IMR-90 (cell line): Measurements from ENCODE around the gene ARHGAP32. TPM values are rescaled to one million over a fixed set of nuclear protein-coding genes. Genes with fewer than 3 reads are reported as not detected.

Experiments
- ATAC-seq: fragments of 200-7000 bp; cut with Tn5 transposase; 2 replicates; pipeline ENCODE4 v1.9.1; 2020; ENCODE audit warnings: low read depth, mild to moderate bottlenecking, moderate library complexity
- BruUV-seq: library from RNA; stranded (reverse); fragments of 400-500 nt; replicated peaks from 2 replicates; lab custom pipeline; 2021; lab: Mats Ljungman, UMichigan
- CTCF ChIA-PET: fragments of 300-600 bp; formaldehyde crosslinking; extraction: SDS; loops from one replicate; lab custom pipeline; 2021; ENCODE audit warnings: antibody characterized with exemption; lab: Yijun Ruan, JAX
- POLR2A ChIA-PET: fragments of 300-600 bp; sonication (Branson Sonifier 250); formaldehyde crosslinking; loops from one replicate; lab custom pipeline; 2022; ENCODE audit warnings: antibody characterized with exemption; ENCODE audit not compliant: unreplicated experiment; lab: Charles Lee
- DNase-seq: peaks from one replicate; pipeline ENCODE4 v3.0.0; 2013
- H2AFZ ChIP-seq: replicated peaks from 2 replicates; pipeline ENCODE3; 2013; ENCODE audit warnings: low read length, mild to moderate bottlenecking; ENCODE audit not compliant: poor library complexity
- H2AK5ac ChIP-seq: 2 replicates; pipeline ENCODE4 v1.6.1; 2013; ENCODE audit warnings: low read depth, low read length, inconsistent platforms
- H2AK9ac ChIP-seq: replicated peaks from 2 replicates; pipeline ENCODE3; 2013; ENCODE audit warnings: mild to moderate bottlenecking, low read depth, low read length, moderate library complexity; ENCODE audit not compliant: poor library complexity
- H2BK120ac ChIP-seq: 2 replicates; pipeline ENCODE4 v1.6.1; 2013; ENCODE audit warnings: low read depth, low read length, inconsistent platforms
- H2BK15ac ChIP-seq: 3 replicates; pipeline ENCODE4 v1.6.1; 2013; ENCODE audit warnings: low read depth, low read length, inconsistent platforms
- H2BK20ac ChIP-seq: 2 replicates; pipeline ENCODE4 v1.6.1; 2013; ENCODE audit warnings: low read depth, mild to moderate bottlenecking, inconsistent platforms, low read length, moderate library complexity
- H2BK5ac ChIP-seq: 2 replicates; pipeline ENCODE4 v1.6.1; 2013; ENCODE audit warnings: mild to moderate bottlenecking, low read depth, low read length, inconsistent platforms; ENCODE audit not compliant: poor library complexity, severe bottlenecking
- H3K14ac ChIP-seq: replicated peaks from 2 replicates; pipeline ENCODE4 v1.6.1; 2013; ENCODE audit warnings: low read depth, low read length, inconsistent platforms
- H3K18ac ChIP-seq: 2 replicates; pipeline ENCODE4 v1.6.1; 2013; ENCODE audit warnings: low read depth, low read length, control low read depth
- H3K23ac ChIP-seq: 2 replicates; pipeline ENCODE4 v1.6.1; 2013; ENCODE audit warnings: low read depth, low read length, inconsistent platforms
- H3K27ac ChIP-seq: 2 replicates; pipeline ENCODE4 v1.5.1; 2013; ENCODE audit warnings: mild to moderate bottlenecking, control low read depth, low read length; ENCODE audit not compliant: insufficient read depth
- H3K27me3 ChIP-seq: 2 replicates; pipeline ENCODE4 v1.6.1; 2013; ENCODE audit warnings: low read length; ENCODE audit not compliant: control insufficient read depth, insufficient read depth
- H3K36me3 ChIP-seq: 2 replicates; pipeline ENCODE4 v1.6.1; 2013; ENCODE audit warnings: low read length, mixed read lengths; ENCODE audit not compliant: control insufficient read depth, insufficient read depth
- H3K4ac ChIP-seq: 2 replicates; pipeline ENCODE4 v1.6.1; 2013; ENCODE audit warnings: low read depth, low read length, inconsistent platforms
- H3K4me1 ChIP-seq: 2 replicates; pipeline ENCODE4 v1.6.1; 2013; ENCODE audit warnings: low read length, mixed read lengths; ENCODE audit not compliant: control insufficient read depth, insufficient read depth
- H3K4me2 ChIP-seq: 2 replicates; pipeline ENCODE4 v1.6.1; 2013; ENCODE audit warnings: low read depth, mild to moderate bottlenecking, control low read depth, low read length, moderate library complexity
- H3K4me3 ChIP-seq: 2 replicates; pipeline ENCODE4 v1.5.1; 2013; ENCODE audit warnings: low read depth, mild to moderate bottlenecking, control low read depth, low read length, moderate library complexity; ENCODE audit not compliant: insufficient read depth
- H3K56ac ChIP-seq: 2 replicates; pipeline ENCODE4 v1.6.1; 2013; ENCODE audit warnings: low read length, inconsistent platforms; ENCODE audit not compliant: insufficient read depth; ENCODE audit errors: extremely low read depth
- H3K79me1 ChIP-seq, 2 experiments: 2 replicates each; pipeline ENCODE4 v1.6.1; 2013; ENCODE audit warnings: low read length in 2 of 2, inconsistent platforms in 1 of 2, low read depth in 1 of 2
- H3K9ac ChIP-seq: 2 replicates; pipeline ENCODE4 v1.6.1; 2013; ENCODE audit warnings: low read depth, low read length, control low read depth
- H3K9me1 ChIP-seq: 2 replicates; pipeline ENCODE4 v1.6.1; 2013; ENCODE audit warnings: low read length, inconsistent platforms; ENCODE audit not compliant: insufficient read depth
- H3K9me3 ChIP-seq: 2 replicates; pipeline ENCODE4 v1.6.1; 2013; ENCODE audit warnings: low read length; ENCODE audit not compliant: control insufficient read depth, insufficient read depth
- H4K20me1 ChIP-seq: 2 replicates; pipeline ENCODE4 v1.6.1; 2013; ENCODE audit warnings: low read length, inconsistent platforms; ENCODE audit not compliant: insufficient read depth
- H4K5ac ChIP-seq: 2 replicates; pipeline ENCODE4 v1.6.1; 2013; ENCODE audit warnings: mild to moderate bottlenecking, low read depth, low read length, control low read depth
- H4K8ac ChIP-seq, 2 experiments: 2 replicates each; pipeline ENCODE4 v1.6.1; 2013; ENCODE audit warnings: low read depth in 2 of 2, low read length in 2 of 2, control low read depth in 1 of 2, inconsistent platforms in 1 of 2
- H4K91ac ChIP-seq: 2 replicates; pipeline ENCODE4 v1.6.1; 2013; ENCODE audit warnings: low read depth, low read length, inconsistent platforms; ENCODE audit not compliant: insufficient read depth
- BHLHE40 ChIP-seq: fragments of 150-350 bp; IDR thresholded peaks from 2 replicates; pipeline ENCODE4 v1.6.1; 2016; ENCODE audit warnings: mild to moderate bottlenecking, low read depth, low read length
- CEBPB ChIP-seq: IDR thresholded peaks from 2 replicates; pipeline ENCODE4 v1.6.1; 2012; ENCODE audit warnings: low read depth, low read length, improper control_type of control experiment
- CHD1 ChIP-seq: IDR thresholded peaks from 2 replicates; pipeline ENCODE4 v1.6.1; 2012; ENCODE audit warnings: low read depth, low read length, improper control_type of control experiment
- FOS ChIP-seq: fragments of 150-350 bp; IDR thresholded peaks from 2 replicates; pipeline ENCODE4 v1.6.1; 2016; ENCODE audit warnings: low read depth, low read length
- MAFK ChIP-seq: IDR thresholded peaks from 2 replicates; pipeline ENCODE4 v1.6.1; 2012; ENCODE audit warnings: low read depth, low read length, improper control_type of control experiment
- MAZ ChIP-seq: IDR thresholded peaks from 2 replicates; pipeline ENCODE4 v1.6.1; 2012; ENCODE audit warnings: low read depth, mild to moderate bottlenecking, low read length, improper control_type of control experiment, moderate library complexity, borderline replicate concordance
- MXI1 ChIP-seq: IDR thresholded peaks from 2 replicates; pipeline ENCODE4 v1.6.1; 2012; ENCODE audit warnings: low read depth, mild to moderate bottlenecking, low read length, moderate library complexity, borderline replicate concordance
- NFE2L2 ChIP-seq: fragments of 150-350 bp; IDR thresholded peaks from 2 replicates; pipeline ENCODE4 v1.6.1; 2016; ENCODE audit warnings: low read depth, mild to moderate bottlenecking, low read length
- POLR2A ChIP-seq: IDR thresholded peaks from 2 replicates; pipeline ENCODE4 v1.6.1; 2012; ENCODE audit warnings: mild to moderate bottlenecking, low read depth, low read length
- RAD21 ChIP-seq: IDR thresholded peaks from 2 replicates; pipeline ENCODE4 v1.6.1; 2012; ENCODE audit warnings: low read length, improper control_type of control experiment
- RCOR1 ChIP-seq: IDR thresholded peaks from 2 replicates; pipeline ENCODE4 v1.6.1; 2012; ENCODE audit warnings: mild to moderate bottlenecking, low read length, improper control_type of control experiment; ENCODE audit not compliant: insufficient replicate concordance
- RFX5 ChIP-seq: IDR thresholded peaks from 2 replicates; pipeline ENCODE4 v1.8.0; 2012; ENCODE audit warnings: low read depth, mild to moderate bottlenecking, low read length, moderate library complexity
- SMC3 ChIP-seq: fragments of 150-350 bp; IDR thresholded peaks from 2 replicates; pipeline ENCODE4 v1.6.1; 2016; ENCODE audit warnings: low read depth, mild to moderate bottlenecking, antibody characterized with exemption, low read length, moderate library complexity
- WGBS, 2 experiments: methylation state at CpG; one replicate each; pipeline versions ENCODE4 v1.1.5 to v1.1.7; 2013; ENCODE audit warnings: missing lambda C conversion rate in 2 of 2; ENCODE audit not compliant: insufficient read length in 1 of 2; ENCODE audit errors: extremely low coverage in 2 of 2; 5-methylcytosine and 5-hydroxymethylcytosine counted together
- dilution Hi-C: fragments of 300-500 bp; cut with HindIII; formaldehyde crosslinking; loops from one replicate; pipeline ENCODE4 v1.14.3; 2018; ENCODE audit warnings: low sequenced_read_pairs; ENCODE audit not compliant: unreplicated experiment
- in situ Hi-C: fragments of 300-500 bp; cut with MboI; formaldehyde crosslinking; loops from 3 replicates; pipeline ENCODE4 v1.14.3; 2019; ENCODE audit warnings: low sequenced_read_pairs, inconsistent platforms, mixed read lengths
- intact Hi-C: fragments of 100-400 bp; cut with micrococcal nuclease; formaldehyde crosslinking; loops from 2 replicates; pipeline ENCODE4 v1.10.0; 2022
- polyA plus RNA-seq, 3 experiments: library from polyadenylated mRNA; depleted of rRNA; stranded (reverse); fragments of >200 nt; gene quantifications; 2 replicates each; pipeline ENCODE4 v1.2.3, GENCODE V29; 2012; ENCODE audit warnings: low replicate concordance in 1 of 3
- total RNA-seq: library from RNA; depleted of rRNA; stranded (reverse); fragments of >200 nt; gene quantifications from 2 replicates; pipeline ENCODE4 v1.2.3, GENCODE V29; 2012
- TF ChIP-seq, protein P1 (sequence below): fragments of 150-350 bp; IDR thresholded peaks from 2 replicates; pipeline ENCODE4 v1.6.1; 2017; ENCODE audit warnings: mild to moderate bottlenecking, antibody characterized with exemption, low read length, low read depth
- TF ChIP-seq, protein P2 (sequence below): fragments of 150-350 bp; IDR thresholded peaks from 2 replicates; pipeline ENCODE4 v1.6.1; 2016; ENCODE audit warnings: low read depth, mild to moderate bottlenecking, low read length, moderate library complexity, borderline replicate concordance
- TF ChIP-seq, protein P3 (sequence below): conservative IDR thresholded peaks from 2 replicates; pipeline ENCODE4 v1.5.1; 2012; ENCODE audit warnings: mild to moderate bottlenecking, low read depth, low read length, improper control_type of control experiment

The ARHGAP32 gene
- total and polyA plus RNA-seq, 2 of the 4 experiments (the other 2 are of a cell fraction), result 4.1 to 8.4 TPM

DNA sequence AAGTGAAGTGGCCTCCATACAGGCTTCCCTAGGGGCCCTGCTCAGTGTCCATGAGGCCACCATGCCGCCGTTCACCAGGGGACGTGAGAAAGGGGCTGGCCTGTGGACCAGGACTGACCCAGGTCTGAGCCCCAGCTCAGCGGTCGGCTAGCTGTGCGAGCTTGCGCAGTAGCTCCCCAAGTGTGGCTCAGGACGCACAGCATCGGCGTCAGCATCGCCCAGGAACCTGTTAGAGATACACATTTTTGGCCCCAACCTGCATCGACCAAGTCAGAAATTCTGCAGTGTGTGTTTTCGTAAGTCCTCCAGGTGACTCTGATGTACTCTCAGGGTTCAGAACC is 249.9 kb downstream of the ARHGAP32 start:
- dilution Hi-C loops, result no loop called here
- H3K23ac ChIP-seq, result no peak overlapping the region
- H3K4me2 ChIP-seq, result no peak overlapping the region
- no peak for TF ChIP-seq MAFK
- TF ChIP-seq, protein P1, sequence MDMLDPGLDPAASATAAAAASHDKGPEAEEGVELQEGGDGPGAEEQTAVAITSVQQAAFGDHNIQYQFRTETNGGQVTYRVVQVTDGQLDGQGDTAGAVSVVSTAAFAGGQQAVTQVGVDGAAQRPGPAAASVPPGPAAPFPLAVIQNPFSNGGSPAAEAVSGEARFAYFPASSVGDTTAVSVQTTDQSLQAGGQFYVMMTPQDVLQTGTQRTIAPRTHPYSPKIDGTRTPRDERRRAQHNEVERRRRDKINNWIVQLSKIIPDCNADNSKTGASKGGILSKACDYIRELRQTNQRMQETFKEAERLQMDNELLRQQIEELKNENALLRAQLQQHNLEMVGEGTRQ, result no peak
- TF ChIP-seq MXI1, result no peak
- no peak for TF ChIP-seq FOS
- TF ChIP-seq RCOR1, result no peak
- no peak for TF ChIP-seq CHD1
- TF ChIP-seq RAD21, result no peak
- TF ChIP-seq MAZ, result no peak
- no peak for TF ChIP-seq SMC3
- TF ChIP-seq BHLHE40, result no peak
- TF ChIP-seq, protein P2, sequence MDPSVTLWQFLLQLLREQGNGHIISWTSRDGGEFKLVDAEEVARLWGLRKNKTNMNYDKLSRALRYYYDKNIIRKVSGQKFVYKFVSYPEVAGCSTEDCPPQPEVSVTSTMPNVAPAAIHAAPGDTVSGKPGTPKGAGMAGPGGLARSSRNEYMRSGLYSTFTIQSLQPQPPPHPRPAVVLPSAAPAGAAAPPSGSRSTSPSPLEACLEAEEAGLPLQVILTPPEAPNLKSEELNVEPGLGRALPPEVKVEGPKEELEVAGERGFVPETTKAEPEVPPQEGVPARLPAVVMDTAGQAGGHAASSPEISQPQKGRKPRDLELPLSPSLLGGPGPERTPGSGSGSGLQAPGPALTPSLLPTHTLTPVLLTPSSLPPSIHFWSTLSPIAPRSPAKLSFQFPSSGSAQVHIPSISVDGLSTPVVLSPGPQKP, result no peak
- TF ChIP-seq RFX5, result no peak
- no peak for TF ChIP-seq NFE2L2
- TF ChIP-seq, protein P3, sequence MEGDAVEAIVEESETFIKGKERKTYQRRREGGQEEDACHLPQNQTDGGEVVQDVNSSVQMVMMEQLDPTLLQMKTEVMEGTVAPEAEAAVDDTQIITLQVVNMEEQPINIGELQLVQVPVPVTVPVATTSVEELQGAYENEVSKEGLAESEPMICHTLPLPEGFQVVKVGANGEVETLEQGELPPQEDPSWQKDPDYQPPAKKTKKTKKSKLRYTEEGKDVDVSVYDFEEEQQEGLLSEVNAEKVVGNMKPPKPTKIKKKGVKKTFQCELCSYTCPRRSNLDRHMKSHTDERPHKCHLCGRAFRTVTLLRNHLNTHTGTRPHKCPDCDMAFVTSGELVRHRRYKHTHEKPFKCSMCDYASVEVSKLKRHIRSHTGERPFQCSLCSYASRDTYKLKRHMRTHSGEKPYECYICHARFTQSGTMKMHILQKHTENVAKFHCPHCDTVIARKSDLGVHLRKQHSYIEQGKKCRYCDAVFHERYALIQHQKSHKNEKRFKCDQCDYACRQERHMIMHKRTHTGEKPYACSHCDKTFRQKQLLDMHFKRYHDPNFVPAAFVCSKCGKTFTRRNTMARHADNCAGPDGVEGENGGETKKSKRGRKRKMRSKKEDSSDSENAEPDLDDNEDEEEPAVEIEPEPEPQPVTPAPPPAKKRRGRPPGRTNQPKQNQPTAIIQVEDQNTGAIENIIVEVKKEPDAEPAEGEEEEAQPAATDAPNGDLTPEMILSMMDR, result no peak
- no peak for TF ChIP-seq POLR2A
- TF ChIP-seq CEBPB, result no peak
- ATAC-seq (no peak), DNase-seq (no peak)
- no peak overlapping the region for H3K4me3 ChIP-seq
- H2BK5ac ChIP-seq, result no peak overlapping the region
- in situ Hi-C loops, result no loop called here
- H3K9ac ChIP-seq, result no peak overlapping the region
- ChIA-PET CTCF (interaction anchor here (1.1 to 1.3 kb wide), 2 partner anchors 14 to 57 kb away, joined by 3 to 6 read pairs; no protein-coding TSS in a partner anchor), POLR2A (no interaction called here)
- no peak overlapping the region for H2BK15ac ChIP-seq
- no peak overlapping the region for H2AK5ac ChIP-seq
- intact Hi-C loops, result no loop called here
- no TSS peak for BruUV-seq
- H4K5ac ChIP-seq, result no peak overlapping the region
- H4K91ac ChIP-seq, result no peak overlapping the region
- H4K8ac ChIP-seq, result no peak overlapping the region
- H2BK20ac ChIP-seq, result no peak overlapping the region
- H3K9me3 ChIP-seq, result no peaks in the 10 kb centered on the region
- H2AFZ ChIP-seq, result no peak overlapping the region
- no peaks in the 10 kb centered on the region for H4K20me1 ChIP-seq
- H2BK120ac ChIP-seq, result no peak overlapping the region
- no peak overlapping the region for H2AK9ac ChIP-seq
- no peaks in the 10 kb centered on the region for H3K36me3 ChIP-seq
- peaks cover 30% of the 10 kb centered on the region for H3K27me3 ChIP-seq
- H3K79me1 ChIP-seq, result no peaks in the 10 kb centered on the region
- no peak overlapping the region for H3K18ac ChIP-seq
- H3K4ac ChIP-seq, result no peak overlapping the region
- no peaks in the 10 kb centered on the region; the same call in 1 of the 2 replicates for H3K4me1 ChIP-seq
- H3K9me1 ChIP-seq, result no peaks in the 10 kb centered on the region
- no peak overlapping the region for H3K14ac ChIP-seq
- 98% methylated on average over 12 of the region's 13 CpGs; no CpG with 5 or more reads in 1 of the 2 experiments for WGBS, 2 experiments
- H3K56ac ChIP-seq, result no peak overlapping the region
- H3K27ac ChIP-seq, result no peak overlapping the region
